Measurements from ENCODE around the gene OPRL1. TPM values are rescaled to one million over a fixed set of nuclear protein-coding genes. Genes with fewer than 3 reads are reported as not detected.

OPRL1 gene
- total and polyA plus RNA-seq, 2 of the 8 experiments (the other 6 are each of a cell fraction or from before 2014, with no cell fraction given), result 0.63 to 0.98 TPM

DNA sequence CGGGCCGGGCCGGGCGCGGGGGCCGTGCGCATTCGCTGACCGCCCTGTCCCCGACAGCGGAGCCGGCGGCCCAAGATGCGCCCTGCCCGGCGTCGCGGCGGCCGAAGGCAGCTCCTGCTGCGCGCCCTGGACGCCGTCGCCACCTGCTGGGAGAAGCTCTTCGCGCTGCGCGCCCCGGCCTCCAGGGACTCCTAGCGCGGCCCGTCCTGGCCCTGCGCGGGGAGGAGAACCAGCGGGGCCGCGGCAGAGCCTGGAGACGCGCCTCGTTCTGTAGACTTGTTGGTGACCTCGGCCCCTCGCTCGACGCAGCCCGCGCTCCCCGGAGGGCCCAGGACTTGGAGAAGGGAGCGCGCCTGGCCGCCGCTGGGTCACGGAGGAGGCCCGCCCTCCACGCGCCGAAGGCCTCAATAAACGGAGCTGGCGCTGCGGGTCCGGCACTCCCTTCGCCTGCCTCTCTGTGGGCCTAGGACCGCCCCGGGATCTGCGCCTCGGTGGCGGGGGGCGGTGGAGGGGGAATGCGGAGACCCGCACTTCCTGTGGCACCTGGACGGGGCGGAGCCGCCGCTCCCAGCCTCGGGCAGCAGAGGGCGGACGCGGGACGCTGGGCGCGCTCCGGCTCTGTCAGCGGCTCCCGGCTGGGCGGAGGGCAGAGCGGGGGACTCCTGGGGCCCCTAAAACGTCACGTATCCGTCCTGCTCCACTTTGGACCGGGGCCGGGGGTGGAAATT lies 41.2 kb upstream of the OPRL1 start:
- Histone ChIP-seq H3K4me2 (ENCODE audit: insufficient read depth in 1 of 2, low read depth in 2 of 2, low read length in 2 of 2) (peak overlapping the region; percentile 8 to 74; a peak in 3 of 4 replicates), H2BK12ac (ENCODE audit: low read depth, low read length) (no peak overlapping the region), H2AK5ac (ENCODE audit: low read depth, low read length) (no peak overlapping the region), H2BK15ac (ENCODE audit: low read length) (peak overlapping the region; percentile 46; the same call in 1 of the 2 replicates), H3K23me2 (ENCODE audit: low read depth, low read length) (peaks cover 3% of the 10 kb centered on the region; the same call in 1 of the 2 replicates), H3K79me2 (ENCODE audit: control insufficient read depth in 1 of 2, insufficient read depth in 2 of 2, low read length in 2 of 2) (no peaks in the 10 kb centered on the region), H3K56ac (replicated peaks; ENCODE audit: insufficient read length, low read depth, low read length) (no peak overlapping the region), H2BK120ac (replicated peaks; ENCODE audit: low read depth, low read length) (no peak overlapping the region), H2BK20ac (ENCODE audit: low read length) (no peak overlapping the region), H3K9ac (replicated peaks in 1 of 4; ENCODE audit: extremely low read depth in 1 of 4, low read depth in 3 of 4, low read length in 3 of 4) (peak overlapping the region in 1 of 4 experiments; percentile 38; a peak in 1 of 7 replicates), H4K8ac (ENCODE audit: extremely low read depth, insufficient read depth, low read length) (peak overlapping the region; percentile 71), H2AFZ (ENCODE audit: low read length) (no peak overlapping the region), H3K4ac (replicated peaks; ENCODE audit: insufficient read length, low read depth, low read length) (no peak overlapping the region), H3K4me3 (ENCODE audit: extremely low read depth in 1 of 4, insufficient read depth in 2 of 4, low read depth in 3 of 4, low read length in 4 of 4) (peak overlapping the region; percentile 35 to 73 (median 48)), H3K23ac (ENCODE audit: insufficient read length) (no peak overlapping the region), H3K27me3 (replicated peaks in 1 of 4; ENCODE audit: control insufficient read depth in 3 of 4, extremely low read depth in 1 of 4, insufficient read depth in 3 of 4, low read length in 3 of 4) (peaks cover 16 to 56% (median 47%) of the 10 kb centered on the region in 4 experiments), H2BK5ac (ENCODE audit: low read depth, low read length) (no peak overlapping the region), H3K79me1 (ENCODE audit: low read depth, low read length) (no peaks in the 10 kb centered on the region; the same call in 1 of the 2 replicates), H3K14ac (ENCODE audit: insufficient read length) (no peak overlapping the region), H3K18ac (ENCODE audit: extremely low read depth, low read length) (peak overlapping the region; percentile 55), H3K9me3 (ENCODE audit: insufficient read depth in 2 of 2, low read depth in 1 of 2, low read length in 1 of 2) (no peaks in the 10 kb centered on the region), H3K27ac (ENCODE audit: low read depth, low read length) (no peak overlapping the region), H4K91ac (replicated peaks; ENCODE audit: insufficient read length, low read length) (no peak overlapping the region), H3K4me1 (replicated peaks in 1 of 4; ENCODE audit: control insufficient read depth in 3 of 4, insufficient read depth in 4 of 4, low read length in 3 of 4) (peaks cover 0 to 23% (median 17%) of the 10 kb centered on the region in 4 experiments; a peak in 6 of 7 replicates), H4K5ac (ENCODE audit: insufficient read length, low read depth, low read length) (no peak overlapping the region), H4K20me1 (replicated peaks in 1 of 2; ENCODE audit: control insufficient read depth in 1 of 2, insufficient read depth in 2 of 2, low read length in 2 of 2) (peaks cover 0 to 3% of the 10 kb centered on the region in 2 experiments), H3K36me3 (ENCODE audit: control insufficient read depth in 2 of 4, insufficient read depth in 4 of 4, low read length in 3 of 4) (no peaks in the 10 kb centered on the region; a peak in 2 of 8 replicates)
- DNase-seq (ENCODE audit: low read depth in 1 of 2, low spot score in 2 of 2) (peak in 1 of 2 experiments; percentile 92), FAIRE-seq (no peak)
- 2% methylated on average over 52 of the region's 91 CpGs; no CpG with 5 or more reads in 1 of the 2 experiments for WGBS, 2 experiments (ENCODE audit: extremely low coverage in 1 of 2, insufficient coverage in 1 of 2, insufficient read length in 1 of 2, insufficient replicate concordance in 2 of 2, low coverage in 1 of 2, low lambda C conversion rate in 2 of 2, missing lambda C conversion rate in 1 of 2)
- CTCF ChIA-PET (ENCODE audit: partially characterized antibody), result interaction anchor here (0.7 to 7.3 kb wide), 25 partner anchors 11 to 348 kb away, joined by 3 to 73 read pairs (median 4); partner anchors contain the start of genes LKAAEAR1, OPRL1, PRPF6 and RGS19
- POLR2A ChIA-PET (ENCODE audit: partially characterized antibody), result interaction anchor here (1.0 to 3.5 kb wide), 9 partner anchors 8 to 386 kb away, joined by 3 to 24 read pairs (median 4); partner anchors contain the start of genes SOX18, STMN3 and TCEA2
- TF ChIP-seq SP4 (IDR thresholded peaks at IDR 0.05; ENCODE audit: low read length) (no peak), HDAC2 (IDR thresholded peaks at IDR 0.05; ENCODE audit: borderline replicate concordance in 1 of 2, low read depth in 2 of 2, low read length in 2 of 2) (no peak), EGR1 (IDR thresholded peaks at IDR 0.05; ENCODE audit: borderline replicate concordance, low read depth, low read length) (no peak), KDM1A (IDR thresholded peaks at IDR 0.05; ENCODE audit: borderline replicate concordance, low read length) (no peak), SAP30 (IDR thresholded peaks at IDR 0.05; ENCODE audit: insufficient read depth, insufficient replicate concordance, low read length) (no peak), E2F6 (IDR thresholded peaks at IDR 0.05) (no peak; the same call in 1 of the 2 replicates), CHD2 (IDR thresholded peaks at IDR 0.05; ENCODE audit: low read length) (no peak), PHF8 (conservative IDR thresholded peaks at IDR 0.05; ENCODE audit: low read depth, low read length) (0 out of 2 replicates have a peak, but pooled peaks have one; percentile 21), SP1 (IDR thresholded peaks at IDR 0.05; ENCODE audit: low read depth, low read length) (no peak), POLR2AphosphoS5 (IDR thresholded peaks at IDR 0.05; ENCODE audit: low read depth, low read length) (no peak), TCF12 (IDR thresholded peaks at IDR 0.05; ENCODE audit: low read depth, low read length) (peak; percentile 73; the same call in 1 of the 2 replicates)
